ENCODE results near the gene ARRDC1. TPM values are rescaled to one million over a fixed set of nuclear protein-coding genes. Genes with fewer than 3 reads are reported as not detected.

The ARRDC1 gene, protein sequence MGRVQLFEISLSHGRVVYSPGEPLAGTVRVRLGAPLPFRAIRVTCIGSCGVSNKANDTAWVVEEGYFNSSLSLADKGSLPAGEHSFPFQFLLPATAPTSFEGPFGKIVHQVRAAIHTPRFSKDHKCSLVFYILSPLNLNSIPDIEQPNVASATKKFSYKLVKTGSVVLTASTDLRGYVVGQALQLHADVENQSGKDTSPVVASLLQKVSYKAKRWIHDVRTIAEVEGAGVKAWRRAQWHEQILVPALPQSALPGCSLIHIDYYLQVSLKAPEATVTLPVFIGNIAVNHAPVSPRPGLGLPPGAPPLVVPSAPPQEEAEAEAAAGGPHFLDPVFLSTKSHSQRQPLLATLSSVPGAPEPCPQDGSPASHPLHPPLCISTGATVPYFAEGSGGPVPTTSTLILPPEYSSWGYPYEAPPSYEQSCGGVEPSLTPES
- 100 to 1,000 TPM in 4 of 5 donors, 10 to 100 TPM in 1; 31.8 to 185 (median 148) TPM for total RNA-seq
- 100 to 1,000 TPM in 2 of 3 donors, 10 to 100 TPM in 1; 93.5 to 134 (median 128) TPM for polyA plus RNA-seq
- long read RNA-seq, donor 1, partial matches to known transcripts, result 0 of 2 reads
- long read RNA-seq, donor 1, other reads (novel, unspliced or antisense), result 0 of 2 reads
- long read RNA-seq, donor 2, transcript ARRDC1-201 (8 exons, 1,586 nt), result major isoform, 6 of 7 reads
- long read RNA-seq, donor 2, partial matches to known transcripts, result 0 of 7 reads
- long read RNA-seq, donor 2, other reads (novel, unspliced or antisense), result 0 of 7 reads
- long read RNA-seq, donor 3, partial matches to known transcripts, result 0 of 3 reads
- long read RNA-seq, donor 3, other reads (novel, unspliced or antisense), result 0 of 3 reads
- long read RNA-seq, donor 4, partial matches to known transcripts, result 0 of 2 reads
- long read RNA-seq, donor 4, other reads (novel, unspliced or antisense), result 0 of 2 reads
- long read RNA-seq, donor 5, partial matches to known transcripts, result 0 of 5 reads
- long read RNA-seq, donor 5, other reads (novel, unspliced or antisense), result 0 of 5 reads
- long read RNA-seq, donor 6, transcript ARRDC1-201 (8 exons, 1,586 nt), result major isoform, 14 of 46 reads
- long read RNA-seq, donor 6, partial matches to known transcripts, result 20 of 46 reads
- long read RNA-seq, donor 6, other reads (novel, unspliced or antisense), result 5 of 46 reads
- long read RNA-seq, donor 7, transcript ARRDC1-205 (4 exons, 866 nt), result minor isoform, 6 of 14 reads
- long read RNA-seq, donor 7, transcript ARRDC1-201 (8 exons, 1,586 nt), result major isoform, 8 of 14 reads
- long read RNA-seq, donor 7, partial matches to known transcripts, result 0 of 14 reads
- long read RNA-seq, donor 7, other reads (novel, unspliced or antisense), result 0 of 14 reads
- long read RNA-seq, donor 8, partial matches to known transcripts, result 0 of 10 reads
- long read RNA-seq, donor 8, other reads (novel, unspliced or antisense), result 6 of 10 reads
- long read RNA-seq, donor 9, partial matches to known transcripts, result 0 of 10 reads
- long read RNA-seq, donor 9, other reads (novel, unspliced or antisense), result 0 of 10 reads
- long read RNA-seq, donor 10, transcript ARRDC1-201 (8 exons, 1,586 nt), result major isoform, 5 of 6 reads
- long read RNA-seq, donor 10, partial matches to known transcripts, result 0 of 6 reads
- long read RNA-seq, donor 10, other reads (novel, unspliced or antisense), result 0 of 6 reads

DNA sequence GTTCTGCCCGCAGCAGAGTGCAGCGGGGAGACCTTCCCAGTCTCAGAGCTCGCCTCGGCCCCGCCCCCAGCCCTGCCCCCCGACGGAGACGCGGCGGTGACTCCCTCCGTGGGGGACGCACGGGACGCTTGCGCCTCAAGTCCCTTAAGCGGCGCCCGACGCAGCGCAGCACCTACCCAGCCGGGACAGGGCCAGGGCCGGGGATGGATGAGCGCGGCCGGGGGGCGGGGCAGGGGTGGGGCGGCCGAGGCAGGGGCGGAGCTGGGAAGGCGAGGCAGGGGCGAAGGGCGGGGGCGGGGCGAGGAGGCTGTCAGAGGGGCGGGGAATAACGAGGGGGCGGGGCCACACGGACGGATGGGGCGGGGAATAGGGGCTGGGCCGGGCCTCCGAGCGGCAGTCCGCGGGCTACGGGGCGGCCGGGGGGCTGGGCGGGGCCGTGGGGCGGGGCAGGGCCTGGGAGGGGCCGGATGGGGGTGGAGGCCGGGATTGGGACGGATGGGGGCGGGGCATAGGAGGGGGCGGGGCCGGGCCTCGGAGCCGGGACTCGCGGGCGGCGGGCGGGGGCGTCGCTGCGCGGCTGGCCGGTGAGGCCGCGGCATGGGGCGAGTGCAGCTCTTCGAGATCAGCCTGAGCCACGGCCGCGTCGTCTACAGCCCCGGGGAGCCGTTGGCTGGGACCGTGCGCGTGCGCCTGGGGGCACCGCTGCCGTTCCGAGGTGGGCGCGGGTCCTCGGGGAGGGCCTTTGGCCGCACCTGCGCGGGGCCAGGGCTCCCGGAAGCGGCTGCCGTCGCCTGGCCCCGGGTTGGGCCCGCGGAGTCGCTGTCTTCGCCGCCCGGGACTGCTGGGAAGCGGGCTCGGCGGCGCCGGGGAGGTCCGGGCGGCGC is at the start of gene ARRDC1:
Gene ARRDC1 (plus strand): TSS at position 566 of the 884 bp plus-strand sequence. CDS start 32 bp downstream, at position 598.
- H3K36me3 ChIP-seq, result no peaks in the 10 kb centered on the region
- peak; percentile 96 to 97 for DNase-seq
- no peaks in the 10 kb centered on the region for H3K27me3 ChIP-seq
- WGBS, 5 donors, result 0 to 1% (median 1%) methylated on average over 2 to 111 of the region's 111 CpGs
- no peaks in the 10 kb centered on the region for H3K9me3 ChIP-seq
- H3K27ac ChIP-seq, result peak within 1 kb of the TSS; percentile 87 to 99 (median 91)
- peak within 1 kb of the TSS; percentile 62 to 90 (median 82) for H3K4me3 ChIP-seq
- H3K4me1 ChIP-seq, result peaks cover 36 to 52% (median 45%) of the 10 kb centered on the region in 4 donors
- TF ChIP-seq POLR2AphosphoS5 (IDR thresholded peaks at IDR 0.05) (peak in 2 of 3 donors; percentile 80 to 88), POLR2A (IDR thresholded peaks at IDR 0.05) (peak in 1 of 4 donors; percentile 31), EP300 (IDR thresholded peaks at IDR 0.05) (no peak)
- TF ChIP-seq, protein P1, sequence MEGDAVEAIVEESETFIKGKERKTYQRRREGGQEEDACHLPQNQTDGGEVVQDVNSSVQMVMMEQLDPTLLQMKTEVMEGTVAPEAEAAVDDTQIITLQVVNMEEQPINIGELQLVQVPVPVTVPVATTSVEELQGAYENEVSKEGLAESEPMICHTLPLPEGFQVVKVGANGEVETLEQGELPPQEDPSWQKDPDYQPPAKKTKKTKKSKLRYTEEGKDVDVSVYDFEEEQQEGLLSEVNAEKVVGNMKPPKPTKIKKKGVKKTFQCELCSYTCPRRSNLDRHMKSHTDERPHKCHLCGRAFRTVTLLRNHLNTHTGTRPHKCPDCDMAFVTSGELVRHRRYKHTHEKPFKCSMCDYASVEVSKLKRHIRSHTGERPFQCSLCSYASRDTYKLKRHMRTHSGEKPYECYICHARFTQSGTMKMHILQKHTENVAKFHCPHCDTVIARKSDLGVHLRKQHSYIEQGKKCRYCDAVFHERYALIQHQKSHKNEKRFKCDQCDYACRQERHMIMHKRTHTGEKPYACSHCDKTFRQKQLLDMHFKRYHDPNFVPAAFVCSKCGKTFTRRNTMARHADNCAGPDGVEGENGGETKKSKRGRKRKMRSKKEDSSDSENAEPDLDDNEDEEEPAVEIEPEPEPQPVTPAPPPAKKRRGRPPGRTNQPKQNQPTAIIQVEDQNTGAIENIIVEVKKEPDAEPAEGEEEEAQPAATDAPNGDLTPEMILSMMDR (IDR thresholded peaks at IDR 0.05), result peak in 1 of 7 experiments; percentile 8
- intact Hi-C loops (cut with DNase I; ENCODE audit: low total_unique reads), result loop anchor here (10.0 kb wide), 1 partner anchor 59 kb away; no protein-coding TSS in a partner anchor

DNA sequence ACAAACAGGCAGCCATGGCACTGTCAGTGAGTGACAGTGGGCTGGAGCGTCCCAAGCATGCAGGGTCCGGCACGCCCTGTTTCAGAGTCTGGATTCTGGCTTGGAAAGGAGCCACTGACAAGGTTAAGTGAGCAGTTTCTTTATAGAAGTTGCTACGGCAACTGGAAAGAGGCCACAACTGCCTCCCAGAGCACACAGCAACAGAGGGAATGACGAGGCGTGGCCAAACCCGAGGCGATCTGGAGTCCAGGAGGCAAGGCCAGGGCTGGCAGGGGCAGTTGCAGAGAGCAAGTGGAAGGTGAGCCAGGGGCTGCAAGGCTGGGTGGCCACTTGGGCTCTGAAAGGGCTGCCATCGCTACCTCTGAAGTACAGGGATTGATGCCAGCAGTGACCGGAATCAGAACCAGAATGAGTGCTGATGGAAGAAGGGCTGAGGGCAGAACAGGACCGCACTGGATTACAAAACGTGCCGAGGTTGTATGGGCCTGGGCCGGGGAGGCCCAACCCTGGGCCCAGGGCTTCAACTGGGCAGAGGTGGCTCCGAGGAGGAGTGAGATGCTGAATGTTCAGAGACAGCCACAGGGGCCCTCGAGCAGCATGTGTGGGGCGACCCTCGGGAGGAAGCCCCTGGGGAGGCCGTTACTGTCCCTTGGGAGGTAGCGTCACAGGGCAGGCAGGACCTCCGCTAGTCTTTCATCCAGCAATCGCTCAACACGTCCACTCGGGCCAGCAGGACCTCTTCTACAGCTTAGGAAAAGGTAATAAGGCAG is 49.2 kb upstream of the ARRDC1 start:
- Histone ChIP-seq H3K36me3 (peaks cover 22 to 74% (median 67%) of the 10 kb centered on the region in 4 donors), H3K27ac (no peak overlapping the region), H3K27me3 (no peaks in the 10 kb centered on the region), H3K4me1 (peaks cover 6 to 19% (median 13%) of the 10 kb centered on the region in 4 donors), H3K9me3 (no peaks in the 10 kb centered on the region), H3K4me3 (no peak overlapping the region)
- intact Hi-C loops (cut with DNase I; ENCODE audit: low total_unique reads), result no loop called here
- no peak for TF ChIP-seq POLR2A (IDR thresholded peaks at IDR 0.05)
- no peak for TF ChIP-seq POLR2AphosphoS5 (IDR thresholded peaks at IDR 0.05)
- TF ChIP-seq, protein P1 (IDR thresholded peaks at IDR 0.05), result no peak
- TF ChIP-seq EP300 (IDR thresholded peaks at IDR 0.05), result no peak
- DNase-seq, result peak; percentile 34 to 46
- 69 to 80% (median 76%) methylated on average over 24 of the region's 24 CpGs for WGBS, 5 donors

- intact Hi-C loops (cut with DNase I; ENCODE audit: low total_unique reads), result no loop called here
- Histone ChIP-seq H3K4me3 (no peak overlapping the region), H3K36me3 (peaks cover 22 to 91% (median 84%) of the 10 kb centered on the region in 4 donors), H3K27ac (no peak overlapping the region), H3K4me1 (peaks cover 0 to 8% (median under 1%) of the 10 kb centered on the region in 4 donors), H3K9me3 (no peaks in the 10 kb centered on the region), H3K27me3 (no peaks in the 10 kb centered on the region)
- no peak for DNase-seq
- 92 to 99% (median 96%) methylated on average over 4 of the region's 4 CpGs for WGBS, 5 donors
- no peak for TF ChIP-seq POLR2AphosphoS5 (IDR thresholded peaks at IDR 0.05)
- TF ChIP-seq POLR2A (IDR thresholded peaks at IDR 0.05), result no peak
- no peak for TF ChIP-seq EP300 (IDR thresholded peaks at IDR 0.05)
- TF ChIP-seq, protein P1 (IDR thresholded peaks at IDR 0.05), result no peak
These were observed 47.4 kb upstream of the ARRDC1 start for GRCh38 chr9:137558127-137558526.
